ENCODE results near the gene SYNDIG1L.

The SYNDIG1L gene

DNA sequence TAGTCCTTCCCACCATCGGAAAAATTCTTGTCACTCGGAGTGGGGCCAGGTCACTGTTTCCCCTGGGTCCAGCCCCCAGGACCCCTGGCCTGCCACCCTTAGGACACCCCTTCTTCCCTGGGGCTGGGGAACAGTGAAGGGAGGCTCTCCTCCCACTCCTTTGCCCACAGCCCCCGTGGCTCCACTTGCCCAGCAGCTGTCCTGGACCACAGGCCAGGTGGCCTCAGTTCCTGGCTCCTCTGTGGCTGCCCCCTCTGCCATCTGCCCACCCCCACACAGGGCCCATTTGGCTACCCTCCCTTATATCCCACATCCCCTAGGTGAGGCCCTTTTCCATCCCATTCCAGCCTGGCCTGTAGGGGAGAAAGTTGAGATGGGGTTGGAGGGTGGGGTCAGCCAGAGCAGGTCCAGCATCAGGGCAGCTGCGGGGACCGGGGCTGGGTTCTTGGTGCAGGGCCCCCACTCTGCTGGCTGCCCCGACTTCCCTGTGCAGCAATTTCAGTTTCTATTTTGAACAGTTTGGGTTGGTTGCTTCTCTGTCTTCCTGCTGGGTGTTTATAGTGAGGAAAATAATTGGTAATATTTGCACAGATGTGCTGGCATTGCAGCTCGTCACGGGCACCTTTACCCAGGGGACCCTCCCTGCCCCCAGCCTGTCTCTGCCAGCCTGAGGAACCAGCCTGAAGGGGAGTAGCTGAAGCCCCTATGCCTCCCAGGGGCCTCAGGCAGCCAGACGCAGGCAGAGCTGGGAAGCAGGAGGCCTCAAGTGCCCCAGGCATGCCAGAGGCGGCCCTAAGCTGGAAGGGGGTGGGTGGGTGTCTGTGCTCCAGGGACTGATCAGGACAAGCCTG lies 23.4 kb downstream of the SYNDIG1L start:
- no CpG with 5 or more reads among the region's 10 CpGs for WGBS (ENCODE audit: extremely low coverage, insufficient coverage, insufficient read length)
- Histone ChIP-seq H2BK5ac (ENCODE audit: low read depth, low read length, poor library complexity) (no peak overlapping the region), H3K23ac (ENCODE audit: low read length) (no peak overlapping the region), H3K27me3 (ENCODE audit: insufficient read depth, low read length) (no peaks in the 10 kb centered on the region), H3K27ac (ENCODE audit: low read depth, low read length) (no peak overlapping the region), H2BK12ac (ENCODE audit: low read length) (no peak overlapping the region), H3K4me1 (ENCODE audit: control insufficient read depth in 1 of 2, insufficient read depth in 2 of 2, low read length in 2 of 2) (peaks cover 7 to 15% of the 10 kb centered on the region in 2 experiments), H3K4me3 (ENCODE audit: low read depth, low read length) (no peak overlapping the region), H3K14ac (ENCODE audit: low read length) (peak overlapping the region; percentile 8), H3K79me1 (ENCODE audit: low read length) (no peaks in the 10 kb centered on the region), H4K8ac (ENCODE audit: low read depth, low read length) (no peak overlapping the region), H4K91ac (ENCODE audit: low read depth, low read length) (peak overlapping the region; percentile 15), H4K12ac (ENCODE audit: low read depth, low read length) (no peak overlapping the region), H3K79me2 (ENCODE audit: control insufficient read depth, insufficient read depth, low read length, poor library complexity) (no peaks in the 10 kb centered on the region), H2BK120ac (ENCODE audit: insufficient read depth, low read length, poor library complexity) (no peak overlapping the region), H3K4me2 (ENCODE audit: low read length) (no peak overlapping the region), H3K4ac (ENCODE audit: low read depth, low read length) (no peak overlapping the region), H3K9ac (ENCODE audit: low read length) (no peak overlapping the region), H3K18ac (ENCODE audit: low read length) (no peak overlapping the region), H3K36me3 (ENCODE audit: control insufficient read depth in 1 of 2, insufficient read depth in 2 of 2, low read length in 2 of 2) (no peaks in the 10 kb centered on the region), H2AFZ (ENCODE audit: insufficient read depth, low read length, poor library complexity) (no peak overlapping the region), H3K9me3 (ENCODE audit: insufficient read depth, low read depth, low read length) (no peaks in the 10 kb centered on the region), H2AK5ac (ENCODE audit: low read length) (no peak overlapping the region)
- DNase-seq, result peak in 1 of 2 donors; percentile 30

DNA sequence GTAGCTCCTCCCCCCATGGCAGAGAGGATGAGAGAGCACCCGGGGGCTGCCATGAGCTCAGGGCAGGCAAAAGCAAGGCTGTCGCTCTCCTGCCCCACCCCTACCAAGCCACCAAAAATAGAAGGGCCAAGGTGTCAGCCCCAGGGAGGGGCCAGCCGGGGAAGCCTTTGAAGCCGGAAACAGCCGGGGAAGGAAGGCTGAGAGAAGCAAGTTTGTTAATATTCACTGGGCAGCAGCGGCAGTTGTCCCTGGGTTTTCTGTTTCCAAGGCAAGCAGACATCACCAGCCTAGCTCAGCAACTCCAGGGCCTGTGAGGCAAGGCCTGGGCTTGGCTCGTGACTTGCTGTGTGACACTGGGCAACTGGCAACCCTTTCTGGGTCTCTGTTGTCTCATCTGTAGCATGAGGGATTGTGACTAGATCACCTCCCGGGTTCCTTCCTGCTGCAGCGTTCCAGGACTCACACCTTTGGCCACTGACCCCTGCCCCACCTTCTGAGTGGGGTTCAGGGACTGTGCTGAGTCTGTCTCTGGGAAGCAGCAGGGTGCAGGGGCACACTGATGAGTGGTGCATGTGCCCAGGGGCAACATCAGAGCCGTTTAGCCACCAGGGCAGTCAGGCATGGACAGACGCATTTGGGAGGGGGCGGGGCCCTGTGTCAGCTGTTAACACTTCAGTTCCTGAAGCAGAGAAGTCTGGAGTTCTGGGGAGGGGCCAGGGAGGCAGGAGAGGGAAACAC lies 24.3 kb downstream of the SYNDIG1L start:
- Histone ChIP-seq H3K9ac (ENCODE audit: low read length) (no peak overlapping the region), H4K91ac (ENCODE audit: low read depth, low read length) (no peak overlapping the region), H2BK120ac (ENCODE audit: insufficient read depth, low read length, poor library complexity) (no peak overlapping the region), H3K23ac (ENCODE audit: low read length) (no peak overlapping the region), H3K4me1 (ENCODE audit: control insufficient read depth in 1 of 2, insufficient read depth in 2 of 2, low read length in 2 of 2) (peaks cover 7 to 15% of the 10 kb centered on the region in 2 experiments), H4K12ac (ENCODE audit: low read depth, low read length) (no peak overlapping the region), H2BK12ac (ENCODE audit: low read length) (no peak overlapping the region), H3K27ac (ENCODE audit: low read depth, low read length) (no peak overlapping the region), H3K18ac (ENCODE audit: low read length) (no peak overlapping the region), H3K4me3 (ENCODE audit: low read depth, low read length) (no peak overlapping the region), H3K4me2 (ENCODE audit: low read length) (no peak overlapping the region), H3K14ac (ENCODE audit: low read length) (no peak overlapping the region), H4K8ac (ENCODE audit: low read depth, low read length) (no peak overlapping the region), H3K79me2 (ENCODE audit: control insufficient read depth, insufficient read depth, low read length, poor library complexity) (no peaks in the 10 kb centered on the region), H2AK5ac (ENCODE audit: low read length) (no peak overlapping the region), H3K9me3 (ENCODE audit: insufficient read depth, low read depth, low read length) (no peaks in the 10 kb centered on the region), H3K79me1 (ENCODE audit: low read length) (no peaks in the 10 kb centered on the region), H3K4ac (ENCODE audit: low read depth, low read length) (no peak overlapping the region), H2BK5ac (ENCODE audit: low read depth, low read length, poor library complexity) (no peak overlapping the region), H3K27me3 (ENCODE audit: insufficient read depth, low read length) (no peaks in the 10 kb centered on the region), H3K36me3 (ENCODE audit: control insufficient read depth in 1 of 2, insufficient read depth in 2 of 2, low read length in 2 of 2) (no peaks in the 10 kb centered on the region), H2AFZ (ENCODE audit: insufficient read depth, low read length, poor library complexity) (no peak overlapping the region)
- peak; percentile 22 to 27 for DNase-seq
- no CpG with 5 or more reads among the region's 12 CpGs for WGBS (ENCODE audit: extremely low coverage, insufficient coverage, insufficient read length)

DNA sequence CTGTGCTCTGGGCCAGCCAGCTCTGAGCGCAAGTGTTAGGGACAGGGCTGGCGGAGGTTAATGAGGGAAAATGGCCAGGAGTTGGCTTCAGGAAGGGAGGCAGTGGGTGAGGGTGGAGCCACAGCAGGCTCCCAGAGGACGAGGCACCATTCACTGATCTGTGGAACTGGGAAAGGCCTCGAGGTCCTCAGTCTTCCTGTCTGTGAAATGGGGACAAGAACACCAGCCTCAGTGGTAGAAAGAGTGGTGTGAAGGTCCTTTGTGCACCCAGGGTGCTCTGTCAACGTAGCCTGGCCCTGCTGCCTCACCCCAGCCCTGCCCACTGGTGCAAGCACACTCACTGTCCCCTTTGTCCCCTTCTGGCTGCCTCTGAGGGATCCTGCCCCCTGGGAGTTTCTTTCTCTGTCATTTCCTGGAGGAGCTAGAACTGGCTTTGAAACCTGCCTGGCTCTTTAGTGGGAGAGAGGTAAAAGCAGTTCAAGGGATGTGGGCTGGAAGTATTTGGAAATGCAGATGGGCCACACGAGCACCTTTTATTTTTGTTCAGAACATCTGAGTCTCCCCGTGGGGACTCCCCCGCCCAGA lies 25.0 kb downstream of the SYNDIG1L start:
- Histone ChIP-seq H3K9me3 (ENCODE audit: insufficient read depth, low read depth, low read length) (no peaks in the 10 kb centered on the region), H3K4ac (ENCODE audit: low read depth, low read length) (no peak overlapping the region), H3K79me1 (ENCODE audit: low read length) (no peaks in the 10 kb centered on the region), H3K27ac (ENCODE audit: low read depth, low read length) (no peak overlapping the region), H2BK120ac (ENCODE audit: insufficient read depth, low read length, poor library complexity) (no peak overlapping the region), H2AFZ (ENCODE audit: insufficient read depth, low read length, poor library complexity) (no peak overlapping the region), H4K8ac (ENCODE audit: low read depth, low read length) (no peak overlapping the region), H3K23ac (ENCODE audit: low read length) (no peak overlapping the region), H4K12ac (ENCODE audit: low read depth, low read length) (no peak overlapping the region), H2AK5ac (ENCODE audit: low read length) (no peak overlapping the region), H3K27me3 (ENCODE audit: insufficient read depth, low read length) (no peaks in the 10 kb centered on the region), H2BK12ac (ENCODE audit: low read length) (no peak overlapping the region), H3K4me1 (ENCODE audit: control insufficient read depth in 1 of 2, insufficient read depth in 2 of 2, low read length in 2 of 2) (peaks cover 7 to 15% of the 10 kb centered on the region in 2 experiments), H2BK5ac (ENCODE audit: low read depth, low read length, poor library complexity) (no peak overlapping the region), H3K36me3 (ENCODE audit: control insufficient read depth in 1 of 2, insufficient read depth in 2 of 2, low read length in 2 of 2) (no peaks in the 10 kb centered on the region), H3K79me2 (ENCODE audit: control insufficient read depth, insufficient read depth, low read length, poor library complexity) (no peaks in the 10 kb centered on the region), H3K18ac (ENCODE audit: low read length) (no peak overlapping the region), H4K91ac (ENCODE audit: low read depth, low read length) (no peak overlapping the region), H3K4me3 (ENCODE audit: low read depth, low read length) (no peak overlapping the region), H3K14ac (ENCODE audit: low read length) (no peak overlapping the region), H3K9ac (ENCODE audit: low read length) (no peak overlapping the region), H3K4me2 (ENCODE audit: low read length) (no peak overlapping the region)
- WGBS (ENCODE audit: extremely low coverage, insufficient coverage, insufficient read length), result no CpG with 5 or more reads among the region's 8 CpGs
- DNase-seq, result peak; percentile 60 to 67

DNA sequence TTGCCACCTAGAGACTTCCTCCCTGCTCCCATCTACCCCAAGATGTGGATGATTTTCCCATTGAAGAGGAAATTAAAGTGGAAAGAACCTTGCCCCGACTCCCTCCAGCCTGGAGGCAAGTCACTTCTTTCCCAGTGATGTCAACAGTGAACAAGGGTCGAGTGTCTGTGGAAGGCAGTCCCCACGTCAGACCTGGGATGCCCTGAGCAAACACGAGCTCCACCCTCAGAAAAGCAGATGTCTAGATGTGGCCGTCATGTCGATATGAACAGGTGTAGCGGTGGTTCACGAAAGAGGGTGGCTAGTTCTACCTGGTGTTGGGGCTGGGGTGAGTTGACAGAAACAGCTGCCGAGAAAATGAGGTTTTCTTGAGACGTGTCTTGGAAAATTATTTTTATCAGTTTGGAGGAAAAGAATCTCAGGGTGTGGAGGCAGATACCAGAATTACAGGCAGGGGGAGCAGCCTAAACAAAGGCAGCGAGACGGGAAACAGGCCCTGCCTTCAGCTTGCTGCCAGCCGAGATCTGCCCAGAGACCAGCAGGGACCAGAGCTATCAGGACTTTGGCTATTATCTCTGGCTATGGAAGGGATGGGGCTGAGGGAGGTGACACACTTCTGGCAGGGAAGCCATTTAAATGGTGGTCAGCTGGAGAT lies 25.9 kb downstream of the SYNDIG1L start:
- Histone ChIP-seq H2BK5ac (ENCODE audit: low read depth, low read length, poor library complexity) (no peak overlapping the region), H3K9ac (ENCODE audit: low read length) (no peak overlapping the region), H3K27me3 (ENCODE audit: insufficient read depth, low read length) (no peaks in the 10 kb centered on the region), H4K12ac (ENCODE audit: low read depth, low read length) (no peak overlapping the region), H3K79me1 (ENCODE audit: low read length) (no peaks in the 10 kb centered on the region), H2BK12ac (ENCODE audit: low read length) (no peak overlapping the region), H4K8ac (ENCODE audit: low read depth, low read length) (no peak overlapping the region), H3K79me2 (ENCODE audit: control insufficient read depth, insufficient read depth, low read length, poor library complexity) (no peaks in the 10 kb centered on the region), H3K4ac (ENCODE audit: low read depth, low read length) (no peak overlapping the region), H2BK120ac (ENCODE audit: insufficient read depth, low read length, poor library complexity) (no peak overlapping the region), H3K23ac (ENCODE audit: low read length) (no peak overlapping the region), H3K27ac (ENCODE audit: low read depth, low read length) (no peak overlapping the region), H3K9me3 (ENCODE audit: insufficient read depth, low read depth, low read length) (no peaks in the 10 kb centered on the region), H3K4me1 (ENCODE audit: control insufficient read depth in 1 of 2, insufficient read depth in 2 of 2, low read length in 2 of 2) (peaks cover 7 to 15% of the 10 kb centered on the region in 2 experiments), H3K4me2 (ENCODE audit: low read length) (no peak overlapping the region), H3K18ac (ENCODE audit: low read length) (no peak overlapping the region), H3K36me3 (ENCODE audit: control insufficient read depth in 1 of 2, insufficient read depth in 2 of 2, low read length in 2 of 2) (no peaks in the 10 kb centered on the region), H4K91ac (ENCODE audit: low read depth, low read length) (no peak overlapping the region), H2AK5ac (ENCODE audit: low read length) (no peak overlapping the region), H3K14ac (ENCODE audit: low read length) (no peak overlapping the region), H3K4me3 (ENCODE audit: low read depth, low read length) (no peak overlapping the region), H2AFZ (ENCODE audit: insufficient read depth, low read length, poor library complexity) (no peak overlapping the region)
- DNase-seq, result peak; percentile 37 to 52
- no CpG with 5 or more reads among the region's 13 CpGs for WGBS (ENCODE audit: extremely low coverage, insufficient coverage, insufficient read length)

All from trophoblast cell (in vitro differentiated cells and primary cell).